ENCODE data around the gene LRP5. TPM values are rescaled to one million over a fixed set of nuclear protein-coding genes. Genes with fewer than 3 reads are reported as not detected.

The LRP5 gene
- total RNA-seq, 4 donors from 2014 or later = 19.1 to 86.2 (median 43.9) TPM

- no peak for TF ChIP-seq CTCF (IDR thresholded peaks at IDR 0.05)
- no peak for TF ChIP-seq POLR2A (IDR thresholded peaks at IDR 0.05)
- no peak overlapping the region for H3K4me3 ChIP-seq
- intact Hi-C loops (cut with DNase I; ENCODE audit: low total_unique reads) = loop anchor here (10.0 kb wide), 1 partner anchor 74 kb away; the partner anchor contains the start of gene LRP5
- no peak overlapping the region for H3K27ac ChIP-seq
- DNase-seq = no peak
- H3K36me3 ChIP-seq = no peaks in the 10 kb centered on the region
- no peaks in the 10 kb centered on the region for H3K9me3 ChIP-seq
- no peaks in the 10 kb centered on the region for H3K4me1 ChIP-seq
- H3K27me3 ChIP-seq = no peaks in the 10 kb centered on the region
Measured at GRCh38 chr11:68388595-68389198, 76.3 kb downstream of the LRP5 start.

- intact Hi-C loops (cut with DNase I; ENCODE audit: low total_unique reads) = no loop called here
Measured at GRCh38 chr11:68390315-68390714, 77.9 kb downstream of the LRP5 start.

GRCh38 chr11:68392822-68393221 is 80.4 kb downstream of the LRP5 start:
- DNase-seq = no peak
- no peaks in the 10 kb centered on the region for H3K27me3 ChIP-seq
- no peak for TF ChIP-seq CTCF (IDR thresholded peaks at IDR 0.05)
- no peak overlapping the region for H3K4me3 ChIP-seq
- H3K36me3 ChIP-seq = no peaks in the 10 kb centered on the region
- no peaks in the 10 kb centered on the region for H3K4me1 ChIP-seq
- intact Hi-C loops (cut with DNase I; ENCODE audit: low total_unique reads) = no loop called here
- H3K9me3 ChIP-seq = no peaks in the 10 kb centered on the region
- no peak overlapping the region for H3K27ac ChIP-seq

More at GRCh38 chr11:68390315-68390714, 77.9 kb downstream of the LRP5 start:
- H3K27ac ChIP-seq = no peak overlapping the region
- TF ChIP-seq POLR2A (IDR thresholded peaks at IDR 0.05) = no peak
- TF ChIP-seq CTCF (IDR thresholded peaks at IDR 0.05) = no peak
- no peaks in the 10 kb centered on the region for H3K36me3 ChIP-seq
- H3K9me3 ChIP-seq = no peaks in the 10 kb centered on the region
- no peaks in the 10 kb centered on the region for H3K4me1 ChIP-seq
- H3K4me3 ChIP-seq = no peak overlapping the region
- no peaks in the 10 kb centered on the region for H3K27me3 ChIP-seq
- no peak for DNase-seq

GRCh38 chr11:68396516-68396915 is 84.1 kb downstream of the LRP5 start:
- DNase-seq = no peak
- Histone ChIP-seq H3K36me3 (no peaks in the 10 kb centered on the region), H3K9me3 (no peaks in the 10 kb centered on the region), H3K4me3 (no peak overlapping the region), H3K27me3 (no peaks in the 10 kb centered on the region), H3K4me1 (peaks cover 12 to 13% of the 10 kb centered on the region in 2 donors), H3K27ac (no peak overlapping the region)
- intact Hi-C loops (cut with DNase I; ENCODE audit: low total_unique reads) = no loop called here
- no peak for TF ChIP-seq CTCF (IDR thresholded peaks at IDR 0.05)
- TF ChIP-seq POLR2A (IDR thresholded peaks at IDR 0.05) = no peak

- intact Hi-C loops (cut with DNase I; ENCODE audit: low total_unique reads) = no loop called here
- TF ChIP-seq CTCF (IDR thresholded peaks at IDR 0.05) (no peak), POLR2A (IDR thresholded peaks at IDR 0.05) (no peak)
- H3K9me3 ChIP-seq = no peaks in the 10 kb centered on the region
- H3K36me3 ChIP-seq = no peaks in the 10 kb centered on the region
- H3K4me3 ChIP-seq = no peak overlapping the region
- DNase-seq = no peak
- H3K27ac ChIP-seq = no peak overlapping the region
- H3K4me1 ChIP-seq = peaks cover 12 to 13% of the 10 kb centered on the region in 2 donors
- H3K27me3 ChIP-seq = no peaks in the 10 kb centered on the region
Measured at GRCh38 chr11:68397256-68397655, 84.9 kb downstream of the LRP5 start.
